ENCODE data around the gene DDR2. TPM values are rescaled to one million over a fixed set of nuclear protein-coding genes. Genes with fewer than 3 reads are reported as not detected.
"Not testable (repeated sequence)": the region's sequence is repeated elsewhere in the genome, so short reads cannot be mapped to it uniquely, and the experiment has no call there.

DDR2 gene
- total RNA-seq = under 1 TPM; 0.31 to 0.71 TPM

DNA sequence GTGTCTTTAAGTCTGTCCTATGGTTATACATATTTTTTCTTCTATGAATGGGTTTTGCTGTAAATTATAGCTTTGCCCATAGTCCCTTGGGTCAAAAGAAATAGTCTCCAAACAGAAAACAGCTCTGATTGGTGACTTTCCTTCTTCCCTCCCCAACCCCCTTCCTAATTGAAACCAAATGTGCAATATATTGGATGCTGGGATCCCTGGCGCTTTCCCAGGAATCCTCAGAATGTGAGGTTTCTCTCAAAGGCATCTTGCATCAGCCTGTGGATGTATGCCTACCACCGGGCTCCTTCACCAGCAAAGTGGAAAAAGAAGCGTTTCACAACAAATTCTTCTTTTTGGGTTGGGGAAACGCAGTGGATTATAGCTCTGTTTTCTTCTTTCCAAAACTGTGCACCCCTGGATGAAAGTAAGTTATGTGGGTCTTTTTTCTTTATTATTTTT is at the start of gene DDR2:
DDR2 (plus strand) TSS at position 248 of the 450 bp plus-strand sequence. CDS start 86,600 bp downstream, outside the sequence.
- Mint-ChIP-seq H3K36me3 (no peaks in the 10 kb centered on the region), H3K27ac (no peak within 1 kb of the TSS), H3K9me3 (no peaks in the 10 kb centered on the region)
- DNase-seq (ENCODE audit: low spot score in 2 of 2) (no peak), ATAC-seq (no peak)

DNA sequence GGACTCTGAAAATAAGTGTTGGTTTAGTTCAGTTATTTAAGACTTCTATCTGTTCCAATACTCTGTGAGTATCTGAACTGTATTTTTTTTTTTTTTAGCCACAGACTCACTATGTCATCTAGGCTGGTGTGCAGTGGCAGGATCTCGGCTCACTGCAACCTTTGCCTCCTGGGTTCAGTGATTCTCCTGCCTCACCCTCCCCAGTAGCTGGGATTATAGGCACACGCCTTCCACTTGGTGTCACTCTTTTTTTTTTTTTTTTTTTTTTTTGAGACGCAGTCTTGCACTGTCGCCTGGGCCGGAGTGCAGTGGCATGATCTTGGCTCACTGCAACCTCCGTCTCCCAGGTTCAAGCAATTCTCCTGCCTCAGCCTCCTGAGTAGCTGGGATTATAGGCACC is 49.4 kb upstream of the DDR2 start:
- not testable (repeated sequence) for ATAC-seq; DNase-seq (ENCODE audit: low spot score in 2 of 2); H3K27ac Mint-ChIP-seq; H3K9me3 Mint-ChIP-seq
- H3K36me3 Mint-ChIP-seq = peaks cover 0 to 15% of the 10 kb centered on the region in 2 donors

DNA sequence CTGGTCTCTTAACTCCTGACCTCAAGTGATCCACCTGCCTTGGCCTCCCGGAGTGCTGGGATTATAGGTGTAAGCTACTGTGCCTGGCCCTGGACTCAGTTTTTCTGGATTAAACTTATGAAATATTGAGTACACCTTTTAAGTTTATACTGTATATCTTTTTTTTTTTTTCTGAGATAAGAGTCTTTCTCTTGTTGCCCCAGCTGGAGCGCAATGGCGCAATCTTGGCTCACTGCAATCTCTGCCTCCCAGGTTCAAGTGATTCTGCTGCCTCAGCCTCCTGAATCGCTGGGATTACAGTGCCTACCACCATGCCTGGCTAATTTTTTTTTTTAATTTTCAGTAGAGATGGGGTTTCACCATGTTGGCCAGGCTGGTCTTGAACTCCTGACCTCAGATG is 47.2 kb upstream of the DDR2 start:
- H3K9me3 Mint-ChIP-seq; ATAC-seq; H3K27ac Mint-ChIP-seq; DNase-seq (ENCODE audit: low spot score in 2 of 2): not testable (repeated sequence)
- H3K36me3 Mint-ChIP-seq = peaks cover 6 to 15% of the 10 kb centered on the region in 2 donors

DNA sequence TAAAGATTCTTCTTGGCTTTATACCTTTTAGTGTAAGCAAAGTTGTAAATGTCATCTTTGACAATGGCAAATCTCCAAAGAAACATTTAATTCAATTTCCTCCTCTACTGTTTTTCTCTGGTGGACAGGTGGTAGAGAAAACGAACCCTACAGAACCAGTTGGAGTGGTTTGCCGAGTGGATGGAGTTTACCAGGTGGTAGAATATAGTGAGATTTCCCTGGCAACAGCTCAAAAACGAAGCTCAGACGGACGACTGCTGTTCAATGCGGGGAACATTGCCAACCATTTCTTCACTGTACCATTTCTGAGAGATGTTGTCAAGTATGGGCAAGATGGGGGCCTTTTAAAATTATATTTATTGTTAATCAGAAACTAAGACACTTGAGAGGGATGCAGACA is 44.9 kb upstream of the DDR2 start:
- no peak for DNase-seq (ENCODE audit: low spot score in 2 of 2)
- Mint-ChIP-seq H3K27ac (no peak overlapping the region), H3K9me3 (no peaks in the 10 kb centered on the region), H3K36me3 (peaks cover 6 to 11% of the 10 kb centered on the region in 2 donors)
- ATAC-seq = no peak

DNA sequence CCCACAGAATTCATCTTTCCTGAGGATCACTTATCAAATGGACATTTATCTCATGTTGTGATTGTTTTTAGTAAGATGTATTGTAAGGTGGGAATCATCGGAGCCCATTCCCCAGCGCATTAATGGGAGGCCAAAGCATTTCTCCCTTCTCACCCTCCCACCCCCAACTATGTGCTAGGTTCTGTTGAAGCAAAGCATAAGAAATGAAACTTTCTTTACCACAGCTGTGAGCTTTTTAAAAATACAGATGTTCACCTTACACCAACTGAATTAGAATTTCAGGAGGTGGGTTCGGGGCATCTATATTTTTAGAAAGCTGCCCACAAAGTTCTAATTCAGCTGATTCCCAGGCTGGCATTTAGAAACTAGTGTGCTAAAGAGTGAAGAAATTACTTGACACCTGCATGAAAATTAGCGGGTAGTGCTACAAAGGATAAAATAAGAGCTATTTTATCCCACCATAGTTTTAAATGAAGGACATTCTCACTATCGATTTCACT is 44.5 kb upstream of the DDR2 start:
- H3K27ac Mint-ChIP-seq = no peak overlapping the region
- ATAC-seq = no peak
- no peak for DNase-seq (ENCODE audit: low spot score in 2 of 2)
- peaks cover 6 to 11% of the 10 kb centered on the region in 2 donors for H3K36me3 Mint-ChIP-seq
- H3K9me3 Mint-ChIP-seq = no peaks in the 10 kb centered on the region

DNA sequence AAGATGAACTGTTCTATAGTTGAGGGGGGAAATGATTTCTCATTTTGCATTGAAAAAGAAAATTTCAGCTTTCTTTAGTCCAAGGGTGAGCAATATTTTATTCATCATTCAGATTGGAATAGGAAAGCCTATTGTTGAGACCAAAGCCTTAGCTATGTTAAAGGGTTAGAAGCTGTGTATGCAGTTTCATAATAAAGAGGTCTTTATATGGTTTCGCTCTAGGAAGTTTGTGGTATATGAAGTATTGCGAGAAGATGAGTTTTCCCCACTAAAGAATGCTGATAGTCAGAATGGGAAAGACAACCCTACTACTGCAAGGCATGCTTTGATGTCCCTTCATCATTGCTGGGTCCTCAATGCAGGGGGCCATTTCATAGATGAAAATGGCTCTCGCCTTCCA is 42.2 kb upstream of the DDR2 start:
- DNase-seq (ENCODE audit: low spot score in 2 of 2) (no peak), ATAC-seq (no peak)
- no peaks in the 10 kb centered on the region for H3K9me3 Mint-ChIP-seq
- H3K27ac Mint-ChIP-seq = no peak overlapping the region
- H3K36me3 Mint-ChIP-seq = peaks cover 6 to 11% of the 10 kb centered on the region in 2 donors

DNA sequence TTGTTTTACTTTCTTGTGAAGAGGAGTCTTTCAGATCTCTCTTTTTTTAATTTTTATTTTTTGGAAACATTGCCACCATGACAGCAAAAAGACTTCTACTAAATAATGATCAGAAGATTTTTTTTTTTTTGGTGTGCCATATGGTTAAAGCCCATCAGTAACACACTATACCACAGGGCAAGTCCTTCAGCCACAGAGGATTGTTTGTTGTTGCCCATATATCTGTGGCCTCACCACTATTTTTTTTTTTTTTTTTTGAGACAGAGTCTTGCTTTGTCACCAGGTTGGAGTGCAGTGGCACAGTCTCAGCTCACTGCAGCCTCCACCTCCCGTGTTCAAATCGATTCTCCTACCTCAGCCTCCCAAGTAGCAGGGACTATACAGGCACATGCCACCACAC is 41.6 kb upstream of the DDR2 start:
- no peaks in the 10 kb centered on the region for H3K9me3 Mint-ChIP-seq
- no peak overlapping the region for H3K27ac Mint-ChIP-seq
- ATAC-seq = no peak
- DNase-seq (ENCODE audit: low spot score in 2 of 2) = no peak
- H3K36me3 Mint-ChIP-seq = peaks cover 6 to 11% of the 10 kb centered on the region in 2 donors

DNA sequence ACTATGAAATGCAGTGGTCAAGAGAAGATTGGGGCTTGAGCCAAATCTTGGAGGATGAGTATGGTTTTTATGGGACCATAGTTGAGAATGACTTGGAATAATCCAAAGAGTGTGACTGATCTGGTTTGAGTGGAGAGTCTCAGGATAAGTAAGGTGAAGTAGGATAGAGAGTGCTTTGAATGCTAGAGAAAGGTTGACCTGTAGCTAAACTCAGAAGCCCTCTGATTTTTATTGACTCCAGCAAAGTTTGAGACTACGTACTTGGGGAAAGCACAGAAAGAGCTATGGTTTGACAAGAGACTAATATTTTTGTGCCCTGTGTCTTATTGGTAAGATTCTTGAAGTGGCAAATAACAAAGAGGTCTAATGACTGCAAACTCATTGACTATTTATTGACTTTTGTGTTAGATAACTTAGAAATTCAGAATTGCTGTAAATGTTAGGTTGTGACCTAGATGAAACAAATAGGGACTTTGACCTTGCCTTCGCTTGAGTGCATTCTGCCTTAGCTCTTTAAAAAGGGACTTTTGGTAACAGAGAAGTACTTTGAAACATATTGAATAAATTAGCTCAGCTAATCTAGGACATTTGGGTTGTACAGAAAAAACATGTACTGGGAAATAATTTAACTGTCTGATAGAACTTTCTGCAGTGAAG is 35.6 kb upstream of the DDR2 start:
- Mint-ChIP-seq H3K27ac (no peak overlapping the region), H3K9me3 (no peaks in the 10 kb centered on the region), H3K36me3 (peaks cover 0 to 11% of the 10 kb centered on the region in 2 donors)
- ATAC-seq = no peak
- DNase-seq (ENCODE audit: low spot score in 2 of 2) = no peak

DNA sequence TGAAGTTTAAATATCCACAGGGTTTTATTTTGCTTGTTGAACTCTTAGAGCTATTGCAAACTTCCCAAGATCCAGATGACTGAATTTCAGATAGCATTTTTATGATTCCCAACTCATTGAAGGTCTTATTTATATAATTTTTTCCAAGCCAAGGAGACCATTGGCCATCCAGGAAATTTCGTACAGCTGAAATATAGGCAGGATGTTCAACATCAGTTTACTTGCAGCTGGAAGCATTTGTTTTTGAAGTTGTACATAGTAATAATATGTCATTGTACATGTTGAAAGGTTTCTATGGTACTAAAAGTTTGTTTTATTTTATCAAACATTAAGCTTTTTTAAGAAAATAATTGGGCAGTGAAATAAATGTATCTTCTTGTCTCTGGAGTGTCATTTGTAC is 32.8 kb upstream of the DDR2 start:
- no peak overlapping the region for H3K27ac Mint-ChIP-seq
- ATAC-seq (no peak), DNase-seq (ENCODE audit: low spot score in 2 of 2) (no peak)
- H3K9me3 Mint-ChIP-seq = no peaks in the 10 kb centered on the region
- peaks cover 0 to 12% of the 10 kb centered on the region in 2 donors for H3K36me3 Mint-ChIP-seq

DNA sequence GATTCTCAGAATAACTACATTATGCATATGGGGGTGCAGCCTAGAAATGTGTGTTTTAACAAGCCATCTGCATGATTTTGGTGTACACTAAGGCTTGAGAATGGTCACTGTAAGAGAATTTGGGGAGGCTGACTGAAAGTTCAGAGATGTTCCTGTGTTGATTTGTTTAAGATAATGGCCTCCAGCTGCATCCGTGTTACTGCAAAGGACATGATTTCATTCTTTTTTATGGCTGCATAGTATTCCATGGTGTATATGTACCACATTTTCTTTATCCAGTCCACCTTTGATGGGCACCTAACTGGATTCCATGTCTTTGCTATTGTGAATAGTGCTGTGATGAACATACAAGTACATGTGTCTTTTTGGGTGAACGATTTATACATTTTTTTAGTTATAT is 29.1 kb upstream of the DDR2 start:
- DNase-seq (ENCODE audit: low spot score in 2 of 2); ATAC-seq; H3K27ac Mint-ChIP-seq; H3K9me3 Mint-ChIP-seq: not testable (repeated sequence)
- H3K36me3 Mint-ChIP-seq = peaks cover 0 to 12% of the 10 kb centered on the region in 2 donors

DNA sequence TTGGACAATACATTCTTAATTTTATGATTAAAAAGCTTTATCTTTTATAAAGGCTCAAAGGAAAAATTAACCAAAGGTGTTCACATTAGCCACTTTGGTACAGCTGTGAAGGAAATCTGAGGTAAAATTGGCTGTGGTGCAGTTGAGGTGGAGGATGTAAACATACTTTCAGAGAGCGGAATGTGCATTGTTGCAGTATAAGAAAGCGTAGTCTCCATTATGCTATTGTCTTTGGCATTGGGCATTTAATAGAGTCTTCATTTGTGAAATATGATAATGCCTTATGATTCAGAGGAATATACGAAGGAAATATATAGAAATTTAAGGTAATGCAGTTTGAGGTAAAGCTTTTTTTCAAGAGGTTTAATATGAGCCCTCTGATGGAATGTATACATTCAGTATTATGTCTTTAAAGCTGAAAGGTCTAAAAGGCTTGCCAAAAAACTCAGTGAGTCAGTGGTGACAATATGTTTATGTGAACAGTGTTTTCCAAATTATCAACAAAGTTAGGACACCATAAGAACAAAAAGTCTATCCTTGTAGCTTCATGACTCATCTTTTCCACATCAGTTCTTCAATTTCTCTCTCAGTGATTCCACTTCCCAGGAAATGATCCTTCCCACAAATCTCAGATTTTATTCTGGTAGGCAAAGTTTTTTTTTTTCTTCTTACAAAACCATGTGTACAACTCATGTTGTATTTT is 26.9 kb upstream of the DDR2 start:
- DNase-seq (ENCODE audit: low spot score in 2 of 2) = no peak
- Mint-ChIP-seq H3K36me3 (peaks cover 0 to 6% of the 10 kb centered on the region in 2 donors), H3K27ac (no peak overlapping the region), H3K9me3 (no peaks in the 10 kb centered on the region)
- no peak for ATAC-seq

DNA sequence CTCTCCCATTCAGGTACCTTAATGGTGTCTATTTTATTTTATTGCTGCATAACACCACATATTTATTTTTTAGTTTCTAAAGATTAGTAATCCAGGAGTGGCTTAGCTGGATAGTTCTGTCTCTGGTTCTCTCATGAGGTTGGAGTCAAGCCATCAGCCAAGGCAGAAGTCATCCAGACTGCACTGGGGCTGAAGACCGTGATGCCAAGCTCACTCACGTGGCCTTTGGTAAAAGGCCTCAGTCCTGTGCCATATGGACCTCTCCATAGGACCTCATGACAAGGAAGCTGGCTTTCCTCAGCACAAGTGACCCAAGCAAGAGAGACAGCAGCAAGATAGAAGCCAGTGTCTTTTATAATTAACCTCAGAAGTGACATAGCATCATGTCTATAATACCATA is 23.0 kb upstream of the DDR2 start:
- DNase-seq (ENCODE audit: low spot score in 2 of 2) (no peak), ATAC-seq (no peak)
- Mint-ChIP-seq H3K9me3 (no peaks in the 10 kb centered on the region), H3K27ac (no peak overlapping the region), H3K36me3 (no peaks in the 10 kb centered on the region)

DNA sequence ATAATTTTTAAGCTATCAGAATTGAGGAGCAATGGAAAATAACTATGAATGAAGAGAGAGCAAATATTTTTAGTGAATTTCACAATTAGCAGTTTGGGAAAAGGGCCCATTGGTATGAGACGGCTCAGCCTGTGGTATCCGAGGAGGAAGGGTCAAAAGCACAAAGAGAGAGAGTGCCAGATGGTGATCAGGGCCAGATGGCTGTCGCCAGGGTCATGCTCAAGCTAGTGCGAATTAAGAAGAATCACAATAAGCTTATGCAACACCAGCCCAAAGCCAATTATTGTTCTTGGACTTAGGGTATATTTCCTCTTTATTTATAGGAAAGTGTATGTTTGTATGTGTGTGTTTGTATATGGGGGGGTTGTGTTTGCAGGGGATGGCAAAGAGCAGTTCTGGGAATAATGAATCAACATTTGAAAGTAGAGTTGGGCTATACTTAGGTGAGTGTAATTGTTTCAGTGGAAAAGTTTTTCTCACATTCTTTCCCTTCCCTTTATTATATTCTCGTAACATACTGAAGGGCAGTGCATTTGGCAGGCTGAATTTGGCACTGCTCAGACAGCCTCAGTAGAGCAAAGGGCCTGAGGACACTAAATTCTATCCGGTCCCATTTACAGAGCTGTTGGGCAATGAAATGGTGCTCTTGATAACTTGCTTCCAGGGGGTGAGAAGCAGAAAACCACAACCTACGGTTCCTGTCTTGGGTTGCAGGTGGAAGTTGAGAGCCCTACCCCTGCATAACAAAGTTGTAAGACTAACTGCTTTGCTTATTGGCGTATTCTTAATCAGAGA is 19.5 kb upstream of the DDR2 start:
- ATAC-seq (no peak), DNase-seq (ENCODE audit: low spot score in 2 of 2) (no peak)
- no peak overlapping the region for H3K27ac Mint-ChIP-seq
- H3K9me3 Mint-ChIP-seq = peaks cover 9 to 17% of the 10 kb centered on the region in 2 donors
- H3K36me3 Mint-ChIP-seq = peaks cover 10 to 13% of the 10 kb centered on the region in 2 donors

DNA sequence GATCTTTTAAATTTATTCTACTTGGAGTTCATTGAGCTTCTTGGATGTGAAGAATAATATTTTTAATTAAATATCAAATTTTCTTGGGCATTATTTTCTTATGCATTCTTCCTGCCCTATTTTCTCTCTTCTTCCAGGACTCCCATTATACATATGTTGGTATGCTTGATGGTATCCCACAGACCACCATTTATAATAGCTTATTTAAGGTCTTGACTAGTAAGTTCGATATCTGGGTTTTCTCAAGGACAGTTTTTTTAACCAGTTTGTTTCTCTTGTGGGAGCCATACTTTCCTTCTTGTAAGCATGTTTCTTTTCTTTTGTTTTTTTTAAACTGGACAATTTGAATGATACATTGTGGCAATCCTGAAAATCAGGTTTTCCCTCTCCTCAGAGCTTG is 15.4 kb upstream of the DDR2 start:
- H3K27ac Mint-ChIP-seq = no peak overlapping the region
- DNase-seq (ENCODE audit: low spot score in 2 of 2) = no peak
- H3K9me3 Mint-ChIP-seq = peaks cover 9 to 19% of the 10 kb centered on the region in 2 donors
- H3K36me3 Mint-ChIP-seq = peaks cover 13 to 16% of the 10 kb centered on the region in 2 donors
- ATAC-seq = no peak

DNA sequence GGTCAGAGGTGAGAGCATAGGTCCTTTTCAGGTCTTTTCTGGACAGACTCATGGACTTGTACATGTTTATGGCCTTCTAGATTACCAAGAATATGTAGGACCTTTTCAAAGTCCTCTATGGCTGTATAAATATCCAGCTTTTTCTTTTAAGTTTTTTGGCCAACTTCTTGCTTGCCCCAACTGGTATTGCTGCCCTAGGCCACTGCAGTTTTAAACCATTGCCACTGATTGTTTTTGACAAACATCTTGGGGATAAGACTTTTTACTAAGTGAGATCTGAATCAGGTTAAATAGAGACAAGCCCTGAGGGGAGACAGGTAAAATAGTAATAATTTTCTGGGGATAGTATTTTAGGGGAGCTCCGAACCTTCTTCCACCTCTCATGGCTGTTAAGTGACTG is 14.8 kb upstream of the DDR2 start:
- ATAC-seq = no peak
- no peak for DNase-seq (ENCODE audit: low spot score in 2 of 2)

DNA sequence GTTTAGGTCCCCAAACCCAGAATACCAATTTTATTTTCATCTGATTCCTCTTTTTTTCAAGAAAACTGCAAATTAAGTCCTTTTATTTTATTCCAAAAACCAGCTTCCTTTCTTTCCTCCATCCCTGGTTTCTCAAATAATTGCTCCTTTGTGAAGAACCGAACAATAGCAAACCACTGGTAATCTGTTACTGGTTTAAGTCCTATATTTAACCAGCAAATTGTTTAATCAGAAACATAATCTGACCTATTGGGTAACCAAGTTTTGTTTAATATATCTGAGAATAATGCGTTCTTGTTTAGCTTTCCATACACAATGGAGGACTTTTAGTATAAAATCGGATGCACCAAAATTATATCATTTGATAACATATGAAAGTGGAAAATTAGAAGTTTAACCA is 13.2 kb upstream of the DDR2 start:
- DNase-seq (ENCODE audit: low spot score in 2 of 2) (no peak), ATAC-seq (no peak)
- H3K9me3 Mint-ChIP-seq = peaks cover 9 to 19% of the 10 kb centered on the region in 2 donors
- peaks cover 13 to 16% of the 10 kb centered on the region in 2 donors for H3K36me3 Mint-ChIP-seq
- H3K27ac Mint-ChIP-seq = no peak overlapping the region

More for the DNA sequence above, 14.8 kb upstream of the DDR2 start:
- no peak overlapping the region for H3K27ac Mint-ChIP-seq
- peaks cover 13 to 16% of the 10 kb centered on the region in 2 donors for H3K36me3 Mint-ChIP-seq
- H3K9me3 Mint-ChIP-seq = peaks cover 9 to 19% of the 10 kb centered on the region in 2 donors

DNA sequence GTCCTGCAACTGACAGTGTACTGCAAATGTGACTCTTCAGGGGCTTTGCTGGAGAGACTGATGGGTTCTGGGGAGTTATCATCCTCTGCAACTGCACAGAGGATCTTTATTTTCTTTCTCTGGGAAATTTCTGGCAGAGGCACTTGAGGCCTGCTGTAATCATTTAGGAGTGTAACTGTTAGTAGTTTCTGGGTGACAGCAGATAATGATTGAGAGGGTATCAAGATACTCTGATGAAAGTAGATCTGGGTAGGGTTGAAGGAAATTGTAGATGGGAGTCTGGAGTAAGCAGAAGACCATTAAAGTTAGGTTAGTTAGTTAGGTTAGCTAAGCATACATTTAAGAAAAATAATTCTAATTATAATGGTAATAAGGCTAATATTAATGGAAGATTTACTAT is 11.0 kb upstream of the DDR2 start:
- H3K9me3 Mint-ChIP-seq = peaks cover 9 to 11% of the 10 kb centered on the region in 2 donors
- H3K36me3 Mint-ChIP-seq = peaks cover 13 to 16% of the 10 kb centered on the region in 2 donors
- no peak overlapping the region for H3K27ac Mint-ChIP-seq
- DNase-seq (ENCODE audit: low spot score in 2 of 2) (no peak), ATAC-seq (no peak)
